Fibroblast of mammary gland (primary cell): ENCODE data around the gene GABRB1.

Experiments used
- DNase-seq: peaks from one replicate; pipeline ENCODE4 v3.0.0-alpha.2; 2010; ENCODE audit warnings: low read depth
- H3K4me3 ChIP-seq: 2 replicates; pipeline ENCODE4 v1.5.1; 2011; ENCODE audit warnings: low read depth, mild to moderate bottlenecking, low read length, moderate library complexity; ENCODE audit not compliant: control insufficient read depth
- CTCF ChIP-seq: conservative IDR thresholded peaks from 2 replicates; pipeline ENCODE4 v1.5.1; 2011; ENCODE audit warnings: low read depth, low read length, inconsistent platforms; ENCODE audit not compliant: control insufficient read depth, insufficient read depth

The GABRB1 gene

GRCh38 chr4:47155919-47156318, 124.6 kb downstream of the GABRB1 start:
- TF ChIP-seq CTCF: no peak
- H3K4me3 ChIP-seq: no peak overlapping the region
- no peak for DNase-seq

GRCh38 chr4:47160095-47160494, 128.7 kb downstream of the GABRB1 start:
- TF ChIP-seq CTCF: no peak
- DNase-seq: no peak
- H3K4me3 ChIP-seq: no peak overlapping the region

GRCh38 chr4:47167081-47168035, 136.0 kb downstream of the GABRB1 start:
- peak; percentile 2 for DNase-seq

GRCh38 chr4:47184083-47184482, 152.7 kb downstream of the GABRB1 start:
- H3K4me3 ChIP-seq: no peak overlapping the region
- TF ChIP-seq CTCF: no peak
- no peak for DNase-seq

More at GRCh38 chr4:47167081-47168035, 136.0 kb downstream of the GABRB1 start:
- no peak for TF ChIP-seq CTCF
- no peak overlapping the region for H3K4me3 ChIP-seq

GRCh38 chr4:47185761-47186160, 154.4 kb downstream of the GABRB1 start:
- H3K4me3 ChIP-seq: no peak overlapping the region
- TF ChIP-seq CTCF: no peak

GRCh38 chr4:47187608-47188007, 156.2 kb downstream of the GABRB1 start:
- no peak for TF ChIP-seq CTCF
- no peak overlapping the region for H3K4me3 ChIP-seq
- no peak for DNase-seq

More at GRCh38 chr4:47185761-47186160, 154.4 kb downstream of the GABRB1 start:
- no peak for DNase-seq
